RWPE2 (cell line): ENCODE results near the gene COX15.
"Not testable (repeated sequence)": the region's sequence is repeated elsewhere in the genome, so short reads cannot be mapped to it uniquely, and the experiment has no call there.

Experiments used
- ATAC-seq: fragments of 200-7000 bp; cut with Tn5 transposase; 3 replicates; pipeline ENCODE4 v1.9.1; 2021; ENCODE audit warnings: low read depth
- DNase-seq: peaks from one replicate; pipeline ENCODE4 v3.0.0-alpha.2; 2020; ENCODE audit warnings: low spot score
- H3K27ac ChIP-seq: fragments of 450-650 bp; 2 replicates; pipeline ENCODE4 v1.5.1; 2017; ENCODE audit warnings: mild to moderate bottlenecking; ENCODE audit not compliant: poor library complexity, severe bottlenecking
- H3K27me3 ChIP-seq: fragments of 250-450 bp; sonication (Bioruptor Pico); 2 replicates; pipeline ENCODE4 v1.5.1; 2021; ENCODE audit warnings: mild to moderate bottlenecking, moderate library complexity; ENCODE audit not compliant: insufficient read depth, poor library complexity, severe bottlenecking
- H3K36me3 ChIP-seq: fragments of 250-450 bp; sonication (Bioruptor Pico); 2 replicates; pipeline ENCODE4 v1.5.1; 2020; ENCODE audit warnings: low read depth, mild to moderate bottlenecking, moderate library complexity
- H3K4me1 ChIP-seq: fragments of 250-450 bp; sonication (Bioruptor Pico); 2 replicates; pipeline ENCODE4 v1.5.1; 2021; ENCODE audit warnings: mild to moderate bottlenecking, moderate library complexity; ENCODE audit not compliant: insufficient read depth, poor library complexity, severe bottlenecking
- H3K4me3 ChIP-seq: fragments of 250-450 bp; sonication (Bioruptor Pico); 2 replicates; pipeline ENCODE4 v1.5.1; 2021; ENCODE audit warnings: mild to moderate bottlenecking, moderate library complexity; ENCODE audit not compliant: severe bottlenecking
- H3K9me3 ChIP-seq: fragments of 250-450 bp; sonication (Bioruptor Pico); 2 replicates; pipeline ENCODE4 v1.5.1; 2021; ENCODE audit warnings: mild to moderate bottlenecking, moderate library complexity; ENCODE audit not compliant: severe bottlenecking
- CTCF ChIP-seq: fragments of 450-650 bp; IDR thresholded peaks from one replicate; pipeline ENCODE4 v1.5.1; 2017; ENCODE audit warnings: mild to moderate bottlenecking, moderate library complexity; ENCODE audit not compliant: poor library complexity, severe bottlenecking

COX15 gene

DNA sequence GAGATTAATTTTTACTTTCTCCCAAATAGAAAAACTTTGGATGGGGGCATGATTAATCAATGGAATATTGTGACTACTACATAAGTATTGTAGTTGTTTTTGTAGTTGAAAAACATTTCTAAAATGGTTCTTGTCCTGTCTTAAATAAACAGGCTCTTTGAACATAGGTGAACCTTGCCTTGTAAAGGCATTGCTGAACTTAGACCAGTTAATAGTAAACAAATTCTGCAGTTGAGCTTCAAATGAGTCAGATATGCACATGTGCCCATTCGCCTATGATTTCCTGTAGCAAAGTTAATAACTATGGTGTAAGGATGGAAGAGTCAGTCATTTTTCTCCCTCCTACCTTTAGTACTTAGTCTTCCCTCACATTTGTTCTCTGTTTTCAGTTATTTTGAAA, 22.7 kb upstream of the COX15 start:
- peaks cover 4% of the 10 kb centered on the region for H3K4me1 ChIP-seq
- DNase-seq = no peak

GRCh38 chr10:99750641-99751040, 18.7 kb upstream of the COX15 start:
- Histone ChIP-seq H3K27me3 (no peaks in the 10 kb centered on the region), H3K4me1 (no peaks in the 10 kb centered on the region), H3K27ac (no peak overlapping the region), H3K4me3 (no peak overlapping the region), H3K9me3 (no peaks in the 10 kb centered on the region), H3K36me3 (peaks cover 94% of the 10 kb centered on the region)
- no peak for ATAC-seq
- TF ChIP-seq CTCF = no peak
- no peak for DNase-seq

More for the DNA sequence above, 22.7 kb upstream of the COX15 start:
- 0 out of 3 replicates have a peak, but pooled peaks have one; percentile 19 for ATAC-seq
- no peak overlapping the region for H3K27ac ChIP-seq
- H3K9me3 ChIP-seq = no peaks in the 10 kb centered on the region
- no peaks in the 10 kb centered on the region for H3K27me3 ChIP-seq
- no peak for TF ChIP-seq CTCF
- H3K4me3 ChIP-seq = no peak overlapping the region
- peaks cover 92% of the 10 kb centered on the region for H3K36me3 ChIP-seq

DNA sequence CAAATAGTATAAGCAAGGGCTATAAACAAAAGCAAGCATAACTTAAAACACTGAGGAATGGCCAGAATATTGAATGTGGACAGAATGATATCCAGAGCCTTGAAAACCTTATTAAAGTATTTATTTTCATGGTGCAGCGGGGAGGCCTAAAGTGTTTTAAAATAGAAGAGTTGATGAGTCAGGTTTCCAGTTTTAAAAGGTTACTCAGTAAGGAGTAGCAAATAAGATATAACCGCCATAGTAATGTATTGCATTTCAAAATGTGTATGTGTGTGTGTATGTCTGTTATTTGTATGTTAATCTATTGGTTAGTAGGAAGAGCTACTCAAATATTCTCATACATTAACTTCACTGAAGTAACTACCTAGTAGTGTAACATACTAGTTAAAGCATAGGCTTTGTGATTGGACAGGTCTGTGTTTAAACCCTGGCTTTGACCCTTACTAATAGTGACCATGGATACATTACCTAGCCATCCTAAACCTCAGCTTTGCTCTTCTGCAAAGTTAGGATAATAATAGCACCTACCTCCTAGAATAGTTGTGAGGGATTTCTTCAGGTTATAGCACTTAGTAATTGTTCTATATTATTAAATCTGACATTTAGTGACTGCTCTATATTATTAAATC, 17.0 kb upstream of the COX15 start:
- DNase-seq = no peak
- H3K4me3 ChIP-seq = no peak overlapping the region
- H3K27me3 ChIP-seq = no peaks in the 10 kb centered on the region
- no peak overlapping the region for H3K27ac ChIP-seq
- no peak for ATAC-seq
- no peak for TF ChIP-seq CTCF
- H3K4me1 ChIP-seq = no peaks in the 10 kb centered on the region
- peaks cover 94% of the 10 kb centered on the region for H3K36me3 ChIP-seq
- H3K9me3 ChIP-seq = no peaks in the 10 kb centered on the region

GRCh38 chr10:99746166-99746565, 14.2 kb upstream of the COX15 start:
- H3K9me3 ChIP-seq, H3K4me3 ChIP-seq, H3K27ac ChIP-seq, H3K4me1 ChIP-seq, ATAC-seq, DNase-seq, H3K27me3 ChIP-seq: not testable (repeated sequence)
- H3K36me3 ChIP-seq = peaks cover 97% of the 10 kb centered on the region

GRCh38 chr10:99743841-99744240, 11.9 kb upstream of the COX15 start:
- no peak overlapping the region for H3K27ac ChIP-seq
- peaks cover 100% of the 10 kb centered on the region for H3K36me3 ChIP-seq

More at GRCh38 chr10:99743841-99744240, 11.9 kb upstream of the COX15 start:
- peaks cover 10% of the 10 kb centered on the region for H3K9me3 ChIP-seq
- no peak for TF ChIP-seq CTCF
- no peaks in the 10 kb centered on the region for H3K27me3 ChIP-seq
- no peak for ATAC-seq
- H3K4me3 ChIP-seq = no peak overlapping the region
- H3K4me1 ChIP-seq = no peaks in the 10 kb centered on the region
- no peak for DNase-seq
